ENCODE data around the gene KCNK16.

- TF ChIP-seq, protein P1, sequence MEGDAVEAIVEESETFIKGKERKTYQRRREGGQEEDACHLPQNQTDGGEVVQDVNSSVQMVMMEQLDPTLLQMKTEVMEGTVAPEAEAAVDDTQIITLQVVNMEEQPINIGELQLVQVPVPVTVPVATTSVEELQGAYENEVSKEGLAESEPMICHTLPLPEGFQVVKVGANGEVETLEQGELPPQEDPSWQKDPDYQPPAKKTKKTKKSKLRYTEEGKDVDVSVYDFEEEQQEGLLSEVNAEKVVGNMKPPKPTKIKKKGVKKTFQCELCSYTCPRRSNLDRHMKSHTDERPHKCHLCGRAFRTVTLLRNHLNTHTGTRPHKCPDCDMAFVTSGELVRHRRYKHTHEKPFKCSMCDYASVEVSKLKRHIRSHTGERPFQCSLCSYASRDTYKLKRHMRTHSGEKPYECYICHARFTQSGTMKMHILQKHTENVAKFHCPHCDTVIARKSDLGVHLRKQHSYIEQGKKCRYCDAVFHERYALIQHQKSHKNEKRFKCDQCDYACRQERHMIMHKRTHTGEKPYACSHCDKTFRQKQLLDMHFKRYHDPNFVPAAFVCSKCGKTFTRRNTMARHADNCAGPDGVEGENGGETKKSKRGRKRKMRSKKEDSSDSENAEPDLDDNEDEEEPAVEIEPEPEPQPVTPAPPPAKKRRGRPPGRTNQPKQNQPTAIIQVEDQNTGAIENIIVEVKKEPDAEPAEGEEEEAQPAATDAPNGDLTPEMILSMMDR (IDR thresholded peaks at IDR 0.05) = no peak
- TF ChIP-seq POLR2A (IDR thresholded peaks at IDR 0.05) = no peak
Observed at GRCh38 chr6:39342692-39343395, 20.3 kb upstream of the KCNK16 start.
